KMS-11 (cell line): ENCODE data around the gene MYH7B.

Experiments
- H2AFZ ChIP-seq: fragments of 200-600 bp; sonication (generic); 2 replicates; pipeline ENCODE4 v1.6.1; 2016; ENCODE audit warnings: antibody characterized with exemption, mixed run types, low read depth
- H3K27ac ChIP-seq: fragments of 200-600 bp; sonication (generic); 2 replicates; pipeline ENCODE4 v1.6.1; 2016; ENCODE audit warnings: mild to moderate bottlenecking, mixed run types
- H3K27me3 ChIP-seq: fragments of 200-600 bp; sonication (generic); 2 replicates; pipeline ENCODE4 v1.6.1; 2017; ENCODE audit warnings: mild to moderate bottlenecking, low read depth, mixed run types, moderate library complexity; ENCODE audit not compliant: insufficient read depth
- H3K36me3 ChIP-seq: fragments of 200-600 bp; sonication (generic); 2 replicates; pipeline ENCODE4 v1.6.1; 2017; ENCODE audit warnings: mild to moderate bottlenecking, mixed run types; ENCODE audit not compliant: insufficient read depth
- H3K4me1 ChIP-seq: fragments of 200-600 bp; sonication (generic); 2 replicates; pipeline ENCODE4 v1.6.1; 2016; ENCODE audit warnings: mild to moderate bottlenecking, low read depth, mixed run types; ENCODE audit not compliant: poor library complexity, severe bottlenecking
- H3K4me2 ChIP-seq: fragments of 200-600 bp; sonication (generic); 2 replicates; pipeline ENCODE4 v1.7.0; 2016; ENCODE audit warnings: mild to moderate bottlenecking, mixed run types
- H3K4me3 ChIP-seq: fragments of 200-600 bp; sonication (generic); IDR thresholded peaks from 2 replicates; pipeline ENCODE4 v1.6.1; 2017; ENCODE audit warnings: low read depth, low read length, mixed read lengths; ENCODE audit not compliant: insufficient read depth
- H3K79me2 ChIP-seq: fragments of 200-600 bp; sonication (generic); 2 replicates; pipeline ENCODE4 v1.6.1; 2016; ENCODE audit warnings: low read depth, mixed run types; ENCODE audit not compliant: insufficient read depth
- H3K9ac ChIP-seq: fragments of 200-600 bp; sonication (generic); 2 replicates; pipeline ENCODE4 v1.6.1; 2016; ENCODE audit warnings: mild to moderate bottlenecking, mixed run types
- H4K20me1 ChIP-seq: fragments of 200-600 bp; sonication (generic); 2 replicates; pipeline ENCODE4 v1.6.1; 2016; ENCODE audit warnings: mild to moderate bottlenecking, mixed run types; ENCODE audit not compliant: insufficient read depth
- CTCF ChIP-seq: fragments of 200-600 bp; sonication (generic); conservative IDR thresholded peaks from 2 replicates; pipeline ENCODE4 v1.6.1; 2017; ENCODE audit warnings: low read depth, mild to moderate bottlenecking, antibody characterized with exemption, low read length, moderate library complexity, mixed read lengths

MYH7B gene

GRCh38 chr20:34928411-34928810 lies 27.3 kb upstream of the MYH7B start:
- no peak for TF ChIP-seq CTCF

DNA sequence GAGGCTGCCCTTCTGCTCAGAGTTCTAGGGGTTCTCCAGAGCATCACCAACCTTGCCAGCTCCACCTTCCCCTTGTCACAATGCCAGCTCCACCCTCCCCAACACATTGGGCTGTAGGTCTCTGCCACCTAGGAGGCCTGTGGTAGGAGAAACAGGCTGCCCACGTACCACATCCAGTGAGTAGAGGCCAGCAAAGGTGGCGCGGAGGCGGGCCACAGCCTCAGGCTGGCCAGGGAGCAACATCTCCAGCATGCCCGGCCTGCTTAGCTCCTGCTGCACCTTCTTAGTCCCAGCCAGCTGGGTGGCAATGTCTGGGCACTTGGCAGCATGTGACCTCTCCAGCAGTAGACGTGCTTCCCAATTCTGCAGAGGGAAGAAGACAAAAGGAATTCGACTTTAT lies 23.9 kb upstream of the MYH7B start:
- H3K4me2 ChIP-seq, result no peak overlapping the region
- no peak overlapping the region for H3K9ac ChIP-seq
- no peaks in the 10 kb centered on the region for H3K4me1 ChIP-seq
- TF ChIP-seq CTCF, result no peak
- H3K4me3 ChIP-seq, result no peak overlapping the region
- H3K27me3 ChIP-seq, result no peaks in the 10 kb centered on the region
- no peak overlapping the region for H2AFZ ChIP-seq
- H4K20me1 ChIP-seq, result no peaks in the 10 kb centered on the region
- H3K36me3 ChIP-seq, result no peaks in the 10 kb centered on the region
- no peaks in the 10 kb centered on the region for H3K79me2 ChIP-seq
- H3K27ac ChIP-seq, result no peak overlapping the region

More at GRCh38 chr20:34928411-34928810, 27.3 kb upstream of the MYH7B start:
- Histone ChIP-seq H4K20me1 (no peaks in the 10 kb centered on the region), H2AFZ (no peak overlapping the region), H3K27me3 (no peaks in the 10 kb centered on the region), H3K4me3 (no peak overlapping the region), H3K4me1 (no peaks in the 10 kb centered on the region), H3K27ac (no peak overlapping the region), H3K4me2 (no peak overlapping the region), H3K9ac (no peak overlapping the region), H3K36me3 (no peaks in the 10 kb centered on the region), H3K79me2 (no peaks in the 10 kb centered on the region)

DNA sequence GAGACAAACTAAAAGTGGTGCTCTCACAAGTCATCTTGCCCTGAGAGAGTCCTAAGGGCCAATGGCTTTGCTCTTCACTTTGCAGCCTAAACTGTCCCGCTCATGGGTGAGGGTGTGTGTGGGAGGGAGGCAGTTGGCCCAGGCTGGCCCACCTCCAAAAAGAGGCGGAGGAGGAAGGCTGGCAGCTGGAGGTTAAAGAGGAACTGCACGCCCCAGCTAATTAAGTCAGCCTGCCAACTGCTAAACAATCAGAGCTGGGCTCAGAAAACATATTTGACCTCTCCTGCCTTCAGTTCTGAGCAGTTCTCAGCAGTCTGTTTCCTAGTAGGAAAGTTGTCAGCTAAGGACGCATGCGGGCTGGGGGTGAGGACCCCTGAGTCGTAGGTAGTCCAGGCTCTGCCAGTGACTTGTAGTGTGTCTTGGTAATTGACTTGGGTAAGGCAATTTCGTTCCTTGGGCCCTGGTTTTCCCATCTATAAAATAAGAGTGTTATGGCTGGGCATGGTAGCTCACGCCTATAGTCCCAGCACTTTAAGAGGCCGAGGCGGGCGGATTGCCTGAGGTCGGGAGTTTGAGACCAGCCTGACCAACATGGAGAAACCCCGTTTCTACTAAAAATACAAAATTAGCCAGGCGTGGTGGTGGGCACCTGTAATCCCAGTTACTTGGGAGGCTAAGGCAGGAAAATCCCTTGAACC lies 17.1 kb upstream of the MYH7B start:
- peaks cover 8% of the 10 kb centered on the region for H3K4me1 ChIP-seq
- H4K20me1 ChIP-seq, result no peaks in the 10 kb centered on the region
- H3K4me3 ChIP-seq, result no peak overlapping the region
- H3K36me3 ChIP-seq, result no peaks in the 10 kb centered on the region
- no peak overlapping the region for H3K9ac ChIP-seq
- no peak overlapping the region for H2AFZ ChIP-seq
- H3K27ac ChIP-seq, result no peak overlapping the region
- TF ChIP-seq CTCF, result no peak
- no peaks in the 10 kb centered on the region for H3K27me3 ChIP-seq
- H3K79me2 ChIP-seq, result no peaks in the 10 kb centered on the region
- no peak overlapping the region for H3K4me2 ChIP-seq

- Histone ChIP-seq H4K20me1 (no peaks in the 10 kb centered on the region), H3K79me2 (no peaks in the 10 kb centered on the region), H3K4me2 (no peak overlapping the region), H3K4me1 (peaks cover 17% of the 10 kb centered on the region), H3K27ac (no peak overlapping the region), H2AFZ (no peak overlapping the region), H3K4me3 (no peak overlapping the region), H3K36me3 (no peaks in the 10 kb centered on the region), H3K27me3 (no peaks in the 10 kb centered on the region), H3K9ac (no peak overlapping the region)
- TF ChIP-seq CTCF, result no peak
Measured at GRCh38 chr20:34940081-34940481, 15.6 kb upstream of the MYH7B start.
